Ovary (tissue), 3 donors: ENCODE measurements around the gene EYA4.

Experiments
- CTCF ChIP-seq, 3 donors: fragments of 450-650 bp in 2 of 3; fragments of 200-600 bp in 1 of 3; IDR thresholded peaks; one replicate each; pipeline versions ENCODE4 v1.5.1 to v1.8.0; 2016 to 2022; ENCODE audit warnings: antibody characterized with exemption in 3 of 3, mild to moderate bottlenecking in 1 of 3
- EP300 ChIP-seq: sonication (generic); formaldehyde crosslinking; IDR thresholded peaks from one replicate; pipeline ENCODE4 v1.6.1; 2017; ENCODE audit warnings: antibody characterized with exemption
- donor health status: DM: no; HTN: no; CAD: no.

GRCh38 chr6:133291671-133292070, 50.5 kb downstream of the EYA4 start:
- TF ChIP-seq CTCF (IDR thresholded peaks at IDR 0.05) (no peak), EP300 (no peak)
